GM12878 (cell line): Measurements from ENCODE around the gene DNASE2. TPM values are rescaled to one million over a fixed set of nuclear protein-coding genes. Genes with fewer than 3 reads are reported as not detected.

Source experiments
- ATAC-seq: fragments of 200-7000 bp; cut with Tn5 transposase; 3 replicates; pipeline ENCODE4 v1.9.1; 2020; ENCODE audit warnings: mild to moderate bottlenecking, moderate library complexity
- BruUV-seq: library from RNA; stranded (reverse); fragments of 400-500 nt; replicated peaks from 2 replicates; lab custom pipeline; 2021; lab: Mats Ljungman, UMichigan
- CTCF ChIA-PET: fragments of 300-600 bp; sonication (Branson Sonifier 250); formaldehyde crosslinking; extraction: SDS; loops from one replicate; lab custom pipeline; 2021; ENCODE audit warnings: inconsistent platforms; lab: Yijun Ruan, JAX
- POLR2A ChIA-PET: fragments of 350-600 bp; formaldehyde crosslinking; extraction: SDS; loops from one replicate; lab custom pipeline; 2021; ENCODE audit warnings: inconsistent platforms; lab: Charles Lee
- RAD21 ChIA-PET: fragments of 300-600 bp; sonication (Branson Sonifier 250); formaldehyde crosslinking; loops from one replicate; lab custom pipeline; 2023; ENCODE audit warnings: antibody characterized with exemption; ENCODE audit not compliant: unreplicated experiment; lab: Charles Lee
- SMC1A ChIA-PET: fragments of 300-600 bp; sonication (Branson Sonifier 250); formaldehyde crosslinking; loops from one replicate; lab custom pipeline; 2023; ENCODE audit not compliant: unreplicated experiment, uncharacterized antibody; lab: Charles Lee
- DNase-seq: peaks from one replicate; pipeline ENCODE4 v3.0.0-alpha.2; 2011; ENCODE audit warnings: low read depth, low spot score
- FAIRE-seq: peaks from 3 replicates; lab custom pipeline; 2011; peaks lifted over from hg19 to GRCh38; lab: Jason Lieb, UNC
- H2AFZ ChIP-seq: 2 replicates; pipeline ENCODE4 v1.6.0; 2011; ENCODE audit warnings: low read depth, low read length, control low read depth; ENCODE audit not compliant: control insufficient read depth
- H3K27ac ChIP-seq: 2 replicates; pipeline ENCODE4 v1.5.1; 2011; ENCODE audit warnings: control low read depth; ENCODE audit not compliant: control insufficient read depth, insufficient read depth
- H3K27me3 ChIP-seq, 2 experiments: replicated peaks in 1 of 2; 2 replicates each; pipeline versions ENCODE4 v1.6.0 to v1.6.1; 2011; ENCODE audit warnings: low read length in 1 of 2; ENCODE audit not compliant: control insufficient read depth in 2 of 2, insufficient read depth in 2 of 2
- H3K36me3 ChIP-seq, 2 experiments: 2 replicates each; pipeline ENCODE4 v1.5.1; 2011; ENCODE audit warnings: low read length in 1 of 2; ENCODE audit not compliant: control insufficient read depth in 2 of 2, insufficient read depth in 2 of 2
- H3K4me1 ChIP-seq: 2 replicates; pipeline ENCODE4 v1.6.1; 2011; ENCODE audit warnings: mild to moderate bottlenecking, low read length, moderate library complexity, mixed read lengths; ENCODE audit not compliant: control insufficient read depth, insufficient read depth
- H3K4me2 ChIP-seq: 2 replicates; pipeline ENCODE4 v1.6.0; 2011; ENCODE audit warnings: control low read depth; ENCODE audit not compliant: control insufficient read depth, insufficient read depth
- H3K4me3 ChIP-seq: fragments of 200-600 bp; sonication (generic); 2 replicates; pipeline ENCODE4 v1.5.1; 2016
- H3K79me2 ChIP-seq: 2 replicates; pipeline ENCODE4 v1.6.0; 2011; ENCODE audit warnings: low read length; ENCODE audit not compliant: control insufficient read depth, insufficient read depth
- H3K9ac ChIP-seq: 2 replicates; pipeline ENCODE4 v1.8.0; 2011; ENCODE audit warnings: low read length, control low read depth, mixed read lengths; ENCODE audit not compliant: control insufficient read depth, insufficient read depth
- H3K9me3 ChIP-seq: replicated peaks from 3 replicates; pipeline ENCODE4 v1.5.1; 2011; ENCODE audit warnings: mild to moderate bottlenecking, low read length; ENCODE audit not compliant: control insufficient read depth, insufficient read depth
- H4K20me1 ChIP-seq: 2 replicates; pipeline ENCODE4 v1.6.0; 2011; ENCODE audit not compliant: control insufficient read depth, insufficient read depth
- CHD1 ChIP-seq: IDR thresholded peaks from 2 replicates; pipeline ENCODE4 v1.6.1; 2012; ENCODE audit warnings: low read depth, low read length, improper control_type of control experiment
- CREB1 ChIP-seq: IDR thresholded peaks from 2 replicates; pipeline ENCODE4 v1.6.1; 2012; ENCODE audit warnings: low read depth, mild to moderate bottlenecking, inconsistent platforms
- GATAD2B ChIP-seq: fragments of 450-650 bp; conservative IDR thresholded peaks from 2 replicates; pipeline ENCODE4 v1.6.1; 2017; ENCODE audit warnings: low read depth, mild to moderate bottlenecking, moderate library complexity
- NFYB ChIP-seq: IDR thresholded peaks from 2 replicates; pipeline ENCODE4 v1.6.1; 2011; ENCODE audit warnings: low read depth, mild to moderate bottlenecking, low read length, improper control_type of control experiment, moderate library complexity; ENCODE audit not compliant: insufficient read depth
- RAD51 ChIP-seq: fragments of 450-650 bp; IDR thresholded peaks from 2 replicates; pipeline ENCODE4 v1.6.1; 2016; ENCODE audit warnings: moderate library complexity, mild to moderate bottlenecking, inconsistent platforms
- STAT3 ChIP-seq: IDR thresholded peaks from 2 replicates; pipeline ENCODE4 v1.6.1; 2011; ENCODE audit warnings: low read depth, low read length, improper control_type of control experiment
- SUZ12 ChIP-seq: fragments of 200-600 bp; sonication (generic); IDR thresholded peaks from one replicate; pipeline ENCODE4 v1.6.1; 2018; ENCODE audit warnings: antibody characterized with exemption, mild to moderate bottlenecking; ENCODE audit not compliant: unreplicated experiment
- TCF12 ChIP-seq: IDR thresholded peaks from 2 replicates; pipeline ENCODE4 v1.6.1; 2011; ENCODE audit warnings: low read depth, mild to moderate bottlenecking, low read length
- ZNF24 ChIP-seq: fragments of 450-650 bp; IDR thresholded peaks from 2 replicates; pipeline ENCODE4 v1.6.1; 2017; ENCODE audit warnings: antibody characterized with exemption, mild to moderate bottlenecking
- WGBS: methylation state at CpG from one replicate; pipeline ENCODE4 v1.1.6; 2016; ENCODE audit warnings: low lambda C conversion rate; ENCODE audit not compliant: insufficient replicate concordance, insufficient coverage; ENCODE audit errors: missing lambda C conversion rate; 5-methylcytosine and 5-hydroxymethylcytosine counted together
- in situ Hi-C: fragments of 300-500 bp; cut with MboI; formaldehyde crosslinking; loops from 9 replicates; pipeline ENCODE4 v1.14.3; 2018; ENCODE audit warnings: mixed read lengths
- intact Hi-C: fragments of 100-400 bp; cut with micrococcal nuclease; formaldehyde crosslinking; loops from one replicate; pipeline ENCODE4 v1.14.2; 2022; ENCODE audit not compliant: unreplicated experiment
- polyA plus RNA-seq, 11 experiments: library from polyadenylated mRNA; depleted of rRNA in 4 of 11; unstranded in 6 of 11; stranded (reverse) in 5 of 11; fragments of >200 nt; fragmentation: Nextera tagmentation in 4 of 11; fragmentation: Illumina TruSeq in 1 of 11; extraction: Ambion mirVana in 4 of 11; extraction: Trizol in 1 of 11; gene quantifications; 1 replicate in 1 of 11; 2 replicates in 10 of 11; pipeline versions ENCODE4 v1.2.1 to v1.2.3, GENCODE V29; 2011 to 2016; ENCODE audit warnings: inconsistent platforms in 2 of 11, missing spikeins in 2 of 11, low read depth in 1 of 11
- total RNA-seq, 4 experiments: library from RNA; depleted of rRNA in 3 of 4; stranded (reverse); fragments of >200 nt in 3 of 4; fragmentation: Illumina TruSeq in 1 of 4; extraction: Trizol in 1 of 4; gene quantifications; 2 replicates each; pipeline versions ENCODE4 v1.2.1 to v1.2.3, GENCODE V29; 2013 to 2021
- TF ChIP-seq, protein P1 (sequence below): IDR thresholded peaks from 2 replicates; pipeline ENCODE4 v1.6.1; 2012; ENCODE audit warnings: low read length, inconsistent platforms
- TF ChIP-seq, protein P2 (sequence below), 3 experiments: IDR thresholded peaks in 2 of 3; conservative IDR thresholded peaks in 1 of 3; 2 replicates each; pipeline ENCODE4 v1.5.1; 2011; ENCODE audit warnings: low read depth in 3 of 3, low read length in 3 of 3, mild to moderate bottlenecking in 3 of 3, control low read depth in 2 of 3, moderate library complexity in 2 of 3, inconsistent platforms in 1 of 3, mixed read lengths in 1 of 3; ENCODE audit not compliant: control insufficient read depth in 2 of 3, insufficient read depth in 1 of 3; ENCODE audit errors: extremely low read depth in 1 of 3

DNASE2 gene
- total and polyA plus RNA-seq, 10 of the 15 experiments (the other 5 are each of a cell fraction or from before 2014, with no cell fraction given), result 4.9 to 32.1 (median 22.0) TPM

DNA sequence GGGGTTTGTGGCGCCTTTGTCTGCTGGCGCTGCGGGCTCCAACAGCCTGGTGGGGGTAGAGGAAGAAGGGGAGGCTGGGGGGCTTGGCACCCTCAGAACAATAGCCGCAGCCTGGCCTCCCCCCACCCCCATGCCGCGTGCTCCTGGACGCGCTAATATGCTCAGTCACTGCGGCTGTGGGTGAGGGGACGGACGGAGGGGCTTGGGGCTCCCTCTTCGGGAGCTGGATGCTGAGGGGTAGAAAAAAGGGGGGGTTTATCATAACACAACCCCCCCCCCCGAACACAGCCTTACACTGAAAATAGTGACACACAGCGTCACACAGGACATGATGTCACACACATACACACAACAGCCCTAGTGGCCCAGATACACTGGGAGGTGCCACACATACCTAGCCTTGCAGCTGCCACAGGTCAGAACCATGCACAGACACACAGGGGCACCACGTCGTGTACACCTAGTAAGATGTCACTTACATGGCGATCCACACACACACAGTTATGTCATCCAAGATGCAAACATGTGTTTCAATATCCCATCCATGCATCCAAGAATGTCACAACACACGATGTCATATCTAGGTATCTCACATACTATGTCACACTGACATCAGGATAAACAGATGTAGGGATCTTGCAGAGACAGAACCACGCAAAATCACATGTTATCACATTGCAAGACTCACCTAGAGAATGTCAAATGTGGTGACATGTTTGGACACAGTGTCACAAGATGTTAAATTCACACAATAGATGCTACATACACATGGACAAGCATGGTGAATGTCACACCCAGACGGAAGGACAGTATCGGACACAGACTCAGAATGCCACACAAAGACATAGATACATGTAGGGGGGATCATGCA lies 42.1 kb downstream of the DNASE2 start:
- 10% methylated on average over 19 of the region's 21 CpGs for WGBS
- no peak overlapping the region for H3K27ac ChIP-seq
- no peaks in the 10 kb centered on the region for H3K79me2 ChIP-seq
- no peak overlapping the region for H2AFZ ChIP-seq
- H3K4me1 ChIP-seq, result peaks cover 7% of the 10 kb centered on the region; the same call in 1 of the 2 replicates
- DNase-seq (no peak), FAIRE-seq (no peak), ATAC-seq (no peak)
- H3K27me3 ChIP-seq, result peaks cover 8 to 39% of the 10 kb centered on the region in 2 experiments
- in situ Hi-C loops, result no loop called here
- H3K9ac ChIP-seq, result no peak overlapping the region
- H3K4me3 ChIP-seq, result no peak overlapping the region
- no TSS peak for BruUV-seq
- TF ChIP-seq NFYB (no peak), CREB1 (peak; percentile 26; the same call in 1 of the 2 replicates)
- no peaks in the 10 kb centered on the region; the same call in 1 of the 2 replicates for H4K20me1 ChIP-seq
- H3K4me2 ChIP-seq, result no peak overlapping the region
- CTCF ChIA-PET, result no interaction called here
- intact Hi-C loops, result no loop called here
- SMC1A ChIA-PET, result no interaction called here
- RAD21 ChIA-PET, result no interaction called here
- H3K9me3 ChIP-seq, result no peaks in the 10 kb centered on the region; the same call in none of the 3 replicates
- H3K36me3 ChIP-seq, result no peaks in the 10 kb centered on the region
- POLR2A ChIA-PET, result no interaction called here

DNA sequence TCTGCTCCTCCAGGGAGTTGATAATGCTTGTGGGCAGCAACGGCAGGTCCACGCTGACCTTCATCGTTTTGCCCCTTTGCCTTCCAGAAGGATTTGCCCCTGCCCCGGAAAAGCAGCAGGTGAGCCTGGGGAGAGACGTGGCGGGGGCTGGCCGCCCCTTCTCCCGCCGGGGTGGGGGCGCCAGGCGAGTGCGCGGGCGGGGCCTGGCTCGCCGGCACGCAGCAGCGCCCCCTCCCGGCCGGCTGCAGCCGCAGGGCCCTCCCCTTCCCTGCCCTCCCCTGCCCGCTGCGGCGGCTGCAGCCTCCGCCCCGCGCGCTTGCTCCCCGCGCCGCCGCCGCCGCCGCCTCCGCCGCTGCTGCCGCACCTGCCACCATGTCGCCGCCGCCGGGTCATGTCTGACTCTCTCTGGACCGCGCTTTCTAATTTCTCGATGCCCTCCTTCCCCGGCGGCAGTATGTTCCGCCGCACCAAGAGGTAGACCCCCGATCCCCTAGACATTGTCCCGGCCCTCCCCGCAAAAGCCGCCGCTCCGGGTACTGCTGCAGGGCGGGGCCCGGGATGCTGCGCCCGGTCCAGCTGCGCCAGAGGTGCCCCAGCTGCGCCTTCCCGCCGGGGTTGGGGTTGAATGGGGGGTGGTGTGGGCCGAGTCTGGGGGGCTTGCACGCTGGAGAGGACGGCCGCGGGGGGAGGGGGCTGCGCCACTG lies 42.9 kb downstream of the DNASE2 start, which contains the start of gene MAST1:
Gene MAST1, plus strand, starts transcription at position 334 of the 704 bp plus-strand sequence. Its CDS starts 58 bp downstream, at position 392.
- POLR2A ChIA-PET, result no interaction called here
- Histone ChIP-seq H3K27ac (no peak within 1 kb of the TSS), H3K4me1 (peaks cover 7% of the 10 kb centered on the region; the same call in 1 of the 2 replicates), H3K4me2 (peak within 1 kb of the TSS; percentile 48; the same call in 1 of the 2 replicates), H3K27me3 (peaks cover 8 to 40% of the 10 kb centered on the region in 2 experiments), H3K9ac (no peak within 1 kb of the TSS), H3K36me3 (no peaks in the 10 kb centered on the region), H3K4me3 (no peak within 1 kb of the TSS), H4K20me1 (no peaks in the 10 kb centered on the region; the same call in 1 of the 2 replicates), H3K79me2 (no peaks in the 10 kb centered on the region), H2AFZ (no peak within 1 kb of the TSS), H3K9me3 (no peaks in the 10 kb centered on the region; the same call in none of the 3 replicates)
- FAIRE-seq (no peak), ATAC-seq (peak; percentile 75), DNase-seq (no peak)
- SMC1A ChIA-PET, result no interaction called here
- 1% methylated on average over 30 of the region's 69 CpGs for WGBS
- BruUV-seq, result no TSS peak
- in situ Hi-C loops (no loop called here), intact Hi-C loops (no loop called here)
- CTCF ChIA-PET, result interaction anchor here (1.6 kb wide), 1 partner anchor 73 kb away, joined by 9 read pairs; no protein-coding TSS in a partner anchor
- RAD21 ChIA-PET, result interaction anchor here (1.4 kb wide), 1 partner anchor 61 kb away, joined by 3 read pairs; no protein-coding TSS in a partner anchor
- TF ChIP-seq, protein P1, sequence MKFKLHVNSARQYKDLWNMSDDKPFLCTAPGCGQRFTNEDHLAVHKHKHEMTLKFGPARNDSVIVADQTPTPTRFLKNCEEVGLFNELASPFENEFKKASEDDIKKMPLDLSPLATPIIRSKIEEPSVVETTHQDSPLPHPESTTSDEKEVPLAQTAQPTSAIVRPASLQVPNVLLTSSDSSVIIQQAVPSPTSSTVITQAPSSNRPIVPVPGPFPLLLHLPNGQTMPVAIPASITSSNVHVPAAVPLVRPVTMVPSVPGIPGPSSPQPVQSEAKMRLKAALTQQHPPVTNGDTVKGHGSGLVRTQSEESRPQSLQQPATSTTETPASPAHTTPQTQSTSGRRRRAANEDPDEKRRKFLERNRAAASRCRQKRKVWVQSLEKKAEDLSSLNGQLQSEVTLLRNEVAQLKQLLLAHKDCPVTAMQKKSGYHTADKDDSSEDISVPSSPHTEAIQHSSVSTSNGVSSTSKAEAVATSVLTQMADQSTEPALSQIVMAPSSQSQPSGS, result no peak
- no peak for TF ChIP-seq RAD51
- TF ChIP-seq, protein P2, sequence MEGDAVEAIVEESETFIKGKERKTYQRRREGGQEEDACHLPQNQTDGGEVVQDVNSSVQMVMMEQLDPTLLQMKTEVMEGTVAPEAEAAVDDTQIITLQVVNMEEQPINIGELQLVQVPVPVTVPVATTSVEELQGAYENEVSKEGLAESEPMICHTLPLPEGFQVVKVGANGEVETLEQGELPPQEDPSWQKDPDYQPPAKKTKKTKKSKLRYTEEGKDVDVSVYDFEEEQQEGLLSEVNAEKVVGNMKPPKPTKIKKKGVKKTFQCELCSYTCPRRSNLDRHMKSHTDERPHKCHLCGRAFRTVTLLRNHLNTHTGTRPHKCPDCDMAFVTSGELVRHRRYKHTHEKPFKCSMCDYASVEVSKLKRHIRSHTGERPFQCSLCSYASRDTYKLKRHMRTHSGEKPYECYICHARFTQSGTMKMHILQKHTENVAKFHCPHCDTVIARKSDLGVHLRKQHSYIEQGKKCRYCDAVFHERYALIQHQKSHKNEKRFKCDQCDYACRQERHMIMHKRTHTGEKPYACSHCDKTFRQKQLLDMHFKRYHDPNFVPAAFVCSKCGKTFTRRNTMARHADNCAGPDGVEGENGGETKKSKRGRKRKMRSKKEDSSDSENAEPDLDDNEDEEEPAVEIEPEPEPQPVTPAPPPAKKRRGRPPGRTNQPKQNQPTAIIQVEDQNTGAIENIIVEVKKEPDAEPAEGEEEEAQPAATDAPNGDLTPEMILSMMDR (IDR thresholded peaks at IDR 0.05 in 2 of 3, conservative IDR thresholded peaks at IDR 0.05 in 1 of 3; ENCODE audit: control insufficient read depth in 2 of 3, extremely low read depth in 1 of 3, insufficient read depth in 1 of 3, low read depth in 3 of 3, low read length in 3 of 3), result peak; percentile 27 to 58 (median 42); a peak in 4 of 6 replicates
- TF ChIP-seq STAT3, result no peak
- TF ChIP-seq ZNF24, result no peak
- TF ChIP-seq GATAD2B, result 0 out of 2 replicates have a peak, but pooled peaks have one; percentile 26
- no peak for TF ChIP-seq CHD1
- TF ChIP-seq TCF12, result no peak
- peak; percentile 90 for TF ChIP-seq SUZ12
